ENCODE measurements around the gene KCNF1. TPM values are rescaled to one million over a fixed set of nuclear protein-coding genes. Genes with fewer than 3 reads are reported as not detected.
"Not testable (repeated sequence)": the region's sequence is repeated elsewhere in the genome, so short reads cannot be mapped to it uniquely, and the experiment has no call there.

Gene KCNF1
- total and polyA plus RNA-seq, 9 donors, result 0.11 to 0.30 (median 0.14) TPM; not detected in 5

DNA sequence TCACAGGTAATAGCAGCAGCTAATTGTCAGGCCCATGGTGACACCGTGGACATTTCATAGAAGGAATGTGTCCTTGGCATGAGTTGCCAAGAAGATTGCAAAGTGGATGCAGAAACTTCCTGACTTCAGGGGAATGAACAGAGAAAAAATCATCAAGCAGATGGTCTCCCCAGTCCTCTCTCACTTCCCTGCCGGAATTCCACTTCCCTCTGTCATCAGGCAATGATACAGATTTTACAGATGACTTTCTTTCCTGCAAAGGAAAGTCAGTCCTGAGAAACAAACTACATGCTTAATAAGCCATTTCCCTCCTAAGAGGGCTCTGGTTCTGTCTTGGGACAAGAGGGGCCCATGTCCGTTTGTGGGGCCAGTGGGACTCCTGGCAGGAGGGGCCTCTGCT lies 45.7 kb downstream of the KCNF1 start:
- no peaks in the 10 kb centered on the region for H3K4me1 ChIP-seq (ENCODE audit: insufficient read depth)
- no peak overlapping the region for H3K4me3 ChIP-seq
- no peaks in the 10 kb centered on the region for H3K27me3 ChIP-seq
- H3K27ac ChIP-seq, result no peak overlapping the region
- 56 to 63% (median 57%) methylated on average over 3 of the region's 3 CpGs for WGBS, 3 donors
- no peaks in the 10 kb centered on the region for H3K36me3 ChIP-seq
- no peak for TF ChIP-seq POLR2A (IDR thresholded peaks at IDR 0.05)
- no peak for TF ChIP-seq EP300 (IDR thresholded peaks at IDR 0.05)
- TF ChIP-seq, protein P1, sequence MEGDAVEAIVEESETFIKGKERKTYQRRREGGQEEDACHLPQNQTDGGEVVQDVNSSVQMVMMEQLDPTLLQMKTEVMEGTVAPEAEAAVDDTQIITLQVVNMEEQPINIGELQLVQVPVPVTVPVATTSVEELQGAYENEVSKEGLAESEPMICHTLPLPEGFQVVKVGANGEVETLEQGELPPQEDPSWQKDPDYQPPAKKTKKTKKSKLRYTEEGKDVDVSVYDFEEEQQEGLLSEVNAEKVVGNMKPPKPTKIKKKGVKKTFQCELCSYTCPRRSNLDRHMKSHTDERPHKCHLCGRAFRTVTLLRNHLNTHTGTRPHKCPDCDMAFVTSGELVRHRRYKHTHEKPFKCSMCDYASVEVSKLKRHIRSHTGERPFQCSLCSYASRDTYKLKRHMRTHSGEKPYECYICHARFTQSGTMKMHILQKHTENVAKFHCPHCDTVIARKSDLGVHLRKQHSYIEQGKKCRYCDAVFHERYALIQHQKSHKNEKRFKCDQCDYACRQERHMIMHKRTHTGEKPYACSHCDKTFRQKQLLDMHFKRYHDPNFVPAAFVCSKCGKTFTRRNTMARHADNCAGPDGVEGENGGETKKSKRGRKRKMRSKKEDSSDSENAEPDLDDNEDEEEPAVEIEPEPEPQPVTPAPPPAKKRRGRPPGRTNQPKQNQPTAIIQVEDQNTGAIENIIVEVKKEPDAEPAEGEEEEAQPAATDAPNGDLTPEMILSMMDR (IDR thresholded peaks at IDR 0.05), result no peak
- intact Hi-C loops (cut with DNase I), result no loop called here
- H3K9me3 ChIP-seq, result no peaks in the 10 kb centered on the region
- DNase-seq, result no peak

DNA sequence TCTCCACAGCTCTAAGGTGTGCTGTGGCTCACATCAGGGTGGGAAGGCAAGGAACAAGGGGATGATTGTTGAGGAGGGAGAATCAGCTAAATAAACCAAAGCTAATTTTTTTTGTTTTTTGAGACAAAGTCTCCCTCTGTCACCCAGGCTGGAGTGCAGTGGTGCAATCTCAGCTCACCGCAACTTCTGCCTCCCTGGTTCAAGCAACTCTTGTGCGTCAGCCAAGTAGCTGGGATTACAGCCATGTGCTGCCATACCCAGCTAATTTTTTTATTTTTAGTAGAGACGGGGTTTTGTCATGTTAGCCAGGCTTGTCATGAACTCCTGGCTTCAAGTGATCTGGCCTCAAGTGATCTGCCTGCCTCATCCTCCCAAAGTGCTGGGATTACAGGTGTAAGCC lies 46.7 kb downstream of the KCNF1 start:
- H3K36me3 ChIP-seq; DNase-seq; intact Hi-C loops (cut with DNase I); H3K27ac ChIP-seq; H3K27me3 ChIP-seq; H3K4me1 ChIP-seq (ENCODE audit: insufficient read depth); H3K9me3 ChIP-seq; H3K4me3 ChIP-seq: not testable (repeated sequence)
- 55 to 57% (median 55%) methylated on average over 3 of the region's 3 CpGs for WGBS, 3 donors

DNA sequence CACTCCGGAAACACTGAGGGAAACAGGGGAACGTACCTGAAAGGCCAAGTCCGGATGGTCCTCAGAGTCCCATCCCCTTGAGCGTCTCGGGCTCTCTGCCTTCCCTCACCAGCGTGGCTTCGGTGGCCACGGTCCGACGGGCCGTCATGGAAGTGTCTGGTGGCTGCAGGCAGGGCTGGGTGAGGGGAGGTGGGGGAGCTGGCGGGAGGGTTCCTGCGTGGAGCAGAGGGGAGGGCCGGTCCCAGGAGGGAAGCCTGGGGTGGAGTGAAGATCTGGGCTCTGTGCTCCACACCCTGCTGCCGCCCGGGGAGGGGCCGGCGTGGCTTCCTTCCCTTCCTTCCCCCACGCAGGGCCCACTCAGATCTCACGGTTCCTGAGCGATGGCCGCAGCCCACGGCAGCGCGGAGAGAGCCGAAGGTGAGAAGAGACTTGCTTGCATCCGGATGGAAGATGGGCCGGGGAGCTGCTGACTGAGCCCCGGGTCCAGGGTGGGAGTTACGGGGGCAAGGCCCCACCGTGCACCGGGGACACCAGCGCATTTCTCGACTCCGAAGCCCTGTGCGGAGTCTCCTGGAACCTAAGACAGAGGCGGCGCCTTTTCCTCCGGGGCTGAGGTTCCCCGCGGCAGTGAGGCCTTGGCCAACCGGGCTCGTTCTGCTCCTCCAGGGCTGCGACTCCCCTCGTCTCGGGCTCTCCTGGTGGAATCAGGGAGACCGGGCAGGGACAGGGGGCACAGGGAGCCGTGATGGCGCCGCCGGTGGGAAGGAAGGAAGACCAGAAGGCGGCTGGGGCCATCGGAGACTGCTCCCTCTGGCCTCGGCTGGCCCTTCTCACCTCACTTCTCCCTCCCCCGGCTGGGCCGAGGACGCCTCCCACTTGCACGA lies 49.1 kb downstream of the KCNF1 start:
- intact Hi-C loops (cut with DNase I), result no loop called here
- DNase-seq, result no peak
- Histone ChIP-seq H3K4me3 (no peak overlapping the region), H3K4me1 (ENCODE audit: insufficient read depth) (no peaks in the 10 kb centered on the region), H3K36me3 (no peaks in the 10 kb centered on the region), H3K9me3 (no peaks in the 10 kb centered on the region), H3K27ac (no peak overlapping the region), H3K27me3 (no peaks in the 10 kb centered on the region)
- TF ChIP-seq POLR2A (IDR thresholded peaks at IDR 0.05), result no peak
- no peak for TF ChIP-seq EP300 (IDR thresholded peaks at IDR 0.05)
- TF ChIP-seq, protein P1 (IDR thresholded peaks at IDR 0.05), result no peak
- WGBS, 3 donors, result 79 to 83% (median 81%) methylated on average over 57 to 58 of the region's 58 CpGs

DNA sequence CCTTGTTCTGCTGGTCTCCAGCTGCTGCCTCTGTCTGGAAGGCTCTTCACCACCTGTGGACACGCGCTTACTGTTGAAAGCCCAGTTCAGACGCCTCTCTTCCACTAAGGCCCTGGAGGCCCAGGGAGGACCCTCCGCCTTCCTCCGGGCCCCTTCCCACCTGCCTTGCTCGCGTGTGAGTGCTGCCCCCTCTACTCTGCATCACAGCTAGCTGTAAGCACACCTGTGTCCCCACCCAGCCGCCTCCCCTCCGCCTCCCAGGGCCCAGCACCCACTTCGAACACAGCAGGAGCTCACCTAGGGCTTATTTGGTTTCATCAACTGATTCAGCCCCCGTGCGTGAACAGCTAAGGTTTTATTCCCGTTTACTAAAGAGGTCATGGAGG lies 49.7 kb downstream of the KCNF1 start:
- 77 to 78% (median 77%) methylated on average over 13 of the region's 13 CpGs for WGBS, 3 donors
- no peaks in the 10 kb centered on the region for H3K27me3 ChIP-seq
- H3K4me1 ChIP-seq (ENCODE audit: insufficient read depth), result no peaks in the 10 kb centered on the region
- no peak for DNase-seq
- H3K36me3 ChIP-seq, result no peaks in the 10 kb centered on the region
- H3K9me3 ChIP-seq, result no peaks in the 10 kb centered on the region
- TF ChIP-seq EP300 (IDR thresholded peaks at IDR 0.05), result no peak
- TF ChIP-seq, protein P1 (IDR thresholded peaks at IDR 0.05), result no peak
- TF ChIP-seq POLR2A (IDR thresholded peaks at IDR 0.05), result no peak
- no peak overlapping the region for H3K4me3 ChIP-seq
- intact Hi-C loops (cut with DNase I), result no loop called here
- no peak overlapping the region for H3K27ac ChIP-seq

DNA sequence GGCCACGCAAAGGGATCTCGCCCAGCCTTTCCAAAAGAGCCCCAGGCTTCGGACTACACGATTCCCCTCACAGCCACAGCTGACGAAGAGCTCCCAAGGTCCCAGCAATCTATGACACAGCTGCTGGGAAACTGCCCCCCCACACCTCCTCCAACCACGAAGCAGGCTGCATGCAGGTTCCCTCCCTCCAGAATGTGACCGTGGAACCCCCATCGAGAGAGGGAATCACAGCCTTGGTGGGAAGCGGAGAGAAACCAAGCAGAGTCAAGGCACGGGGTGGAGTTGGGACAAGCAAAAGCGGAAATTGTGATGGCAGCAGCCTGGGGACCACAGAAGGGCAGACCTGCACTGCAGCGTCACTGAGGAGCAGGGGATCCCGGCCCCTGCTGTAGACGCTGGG lies 50.3 kb downstream of the KCNF1 start:
- H3K4me1 ChIP-seq (ENCODE audit: insufficient read depth), result no peaks in the 10 kb centered on the region
- H3K4me3 ChIP-seq, result no peak overlapping the region
- 88 to 91% (median 90%) methylated on average over 14 of the region's 14 CpGs for WGBS, 3 donors
- intact Hi-C loops (cut with DNase I), result no loop called here
- no peak for TF ChIP-seq POLR2A (IDR thresholded peaks at IDR 0.05)
- TF ChIP-seq, protein P1 (IDR thresholded peaks at IDR 0.05), result no peak
- no peak for TF ChIP-seq EP300 (IDR thresholded peaks at IDR 0.05)
- no peaks in the 10 kb centered on the region for H3K9me3 ChIP-seq
- no peak overlapping the region for H3K27ac ChIP-seq
- H3K36me3 ChIP-seq, result no peaks in the 10 kb centered on the region
- H3K27me3 ChIP-seq, result no peaks in the 10 kb centered on the region
- DNase-seq, result no peak
